ENCODE measurements around the gene LAMB4.

- TF ChIP-seq CTCF (conservative IDR thresholded peaks at IDR 0.05; ENCODE audit: low read depth in 2 of 2) (no peak), CREB1 (CRISPR knock-in tag; IDR thresholded peaks at IDR 0.05; ENCODE audit: low read depth) (no peak), POLR2AphosphoS5 (IDR thresholded peaks at IDR 0.05; ENCODE audit: low read depth) (no peak), REST (IDR thresholded peaks at IDR 0.05; ENCODE audit: unreplicated experiment) (no peak), EZH2 (IDR thresholded peaks at IDR 0.05; ENCODE audit: low read depth, unreplicated experiment) (no peak), NANOG (IDR thresholded peaks at IDR 0.05; ENCODE audit: borderline replicate concordance) (no peak)
Measured at GRCh38 chr7:108008827-108009226, 121.3 kb downstream of the LAMB4 start.

Data from GM23338 (cell line).